Activated CD8-positive, alpha-beta memory T cell treated with anti-CD3 and anti-CD28 coated beads, Interleukin-2, amount 50 U/mL, for 48 hours (primary cell): ENCODE results near the gene MTMR3.

Source experiments
- DNase-seq: peaks from one replicate; pipeline ENCODE4 v3.0.0-alpha.2; 2020

Gene MTMR3

GRCh38 chr22:29871684-29872083 is 11.3 kb upstream of the MTMR3 start:
- no peak for DNase-seq

- no peak for DNase-seq
Measured at GRCh38 chr22:29872144-29872893, 10.7 kb upstream of the MTMR3 start.

DNA sequence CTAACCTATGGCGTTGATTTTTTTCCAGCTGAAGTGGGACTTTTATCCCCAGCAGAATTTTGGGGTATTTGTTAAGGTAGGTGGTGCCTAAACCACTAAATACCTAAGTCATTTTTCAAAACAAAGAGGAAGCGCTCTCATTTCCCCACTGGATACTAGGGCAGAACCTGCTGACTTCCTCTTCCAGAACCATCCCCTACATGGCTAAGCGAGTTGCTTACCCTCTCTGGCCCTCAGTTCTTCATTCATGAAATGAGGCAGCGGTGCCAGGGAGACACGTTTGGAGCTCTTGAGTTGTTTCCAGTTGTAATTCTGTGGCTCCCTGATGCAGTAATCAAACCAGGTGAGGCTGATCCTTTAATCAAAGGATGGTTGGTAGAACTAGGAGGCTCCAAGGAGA is 10.0 kb upstream of the MTMR3 start:
- DNase-seq, result no peak

GRCh38 chr22:29873943-29874342 is 9.0 kb upstream of the MTMR3 start:
- DNase-seq, result no peak

GRCh38 chr22:29877620-29878019 is 5.4 kb upstream of the MTMR3 start:
- DNase-seq, result no peak

GRCh38 chr22:29879753-29880152 is 3.2 kb upstream of the MTMR3 start:
- no peak for DNase-seq

DNA sequence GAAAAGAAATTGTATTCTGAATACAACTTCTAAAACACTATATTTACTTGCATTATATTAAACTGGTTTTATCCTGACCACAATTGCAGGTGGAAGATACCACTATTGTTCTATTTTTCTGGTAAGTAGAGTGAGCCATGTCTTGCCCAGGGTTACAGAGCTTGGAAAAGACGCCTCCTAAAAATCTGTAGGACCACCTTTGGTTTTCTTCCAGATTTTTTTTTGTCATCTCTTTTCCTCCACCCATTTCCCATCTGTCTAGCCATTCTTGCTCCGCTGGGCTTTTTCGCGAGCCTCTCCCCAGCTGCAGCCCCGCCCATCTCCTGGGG is 294 bp upstream of the MTMR3 start:
- DNase-seq, result no peak

DNA sequence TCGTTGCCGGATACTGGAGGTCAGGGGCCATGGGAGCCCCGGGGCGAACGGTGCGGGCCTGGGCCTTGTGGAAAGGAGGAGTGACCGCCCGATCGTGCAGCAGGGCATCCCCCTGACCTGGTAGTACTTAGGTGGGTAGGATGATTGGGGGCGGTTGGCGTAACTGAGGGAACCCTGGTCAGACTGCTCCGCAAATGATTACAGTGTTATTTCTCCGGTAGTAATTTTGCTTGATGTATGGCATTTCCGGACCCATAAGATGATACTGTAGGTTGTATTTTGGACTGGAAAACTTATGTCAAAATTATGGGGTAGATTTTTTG is 762 bp downstream of the MTMR3 start:
- peak; percentile 67 for DNase-seq

DNA sequence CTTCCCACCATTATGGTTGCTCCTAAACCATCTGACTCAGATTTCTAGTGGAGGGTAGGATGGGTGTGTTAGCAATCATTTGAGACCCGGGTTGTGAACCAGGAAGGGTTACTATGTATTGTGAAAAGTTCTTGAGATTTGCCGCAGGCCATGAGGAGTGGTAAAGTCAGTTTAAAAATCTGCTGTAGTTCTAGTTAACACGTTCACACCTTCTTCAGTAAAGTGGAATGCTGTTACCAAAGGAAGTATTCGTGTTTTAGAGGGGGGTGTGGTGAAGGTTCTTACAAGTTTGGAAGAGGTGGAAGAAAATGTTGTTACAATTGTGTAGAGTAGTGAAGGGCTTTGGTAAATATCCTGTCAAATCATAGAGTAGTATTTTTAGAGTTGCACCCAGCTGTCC is 2.6 kb downstream of the MTMR3 start:
- no peak for DNase-seq

DNA sequence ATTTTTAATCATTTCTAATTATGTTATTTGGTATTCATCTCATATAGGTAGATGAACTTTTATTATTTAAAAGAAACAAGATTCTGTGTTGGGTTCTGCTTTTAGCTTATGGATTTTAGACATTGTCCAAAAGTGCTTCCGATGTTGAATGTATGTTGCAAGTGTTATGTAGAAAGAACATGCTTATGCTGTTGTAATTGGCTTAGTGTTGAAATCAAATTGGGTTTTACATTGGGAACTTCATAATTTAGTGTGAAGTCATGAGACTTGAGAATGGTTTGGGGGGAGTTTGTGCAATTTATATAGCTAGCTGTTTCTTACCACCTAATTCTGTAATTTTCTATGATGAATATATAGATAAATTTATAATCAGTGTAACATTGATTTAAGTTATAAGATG is 3.6 kb downstream of the MTMR3 start:
- no peak for DNase-seq

- DNase-seq, result no peak
Measured at GRCh38 chr22:29887358-29887757, 4.4 kb downstream of the MTMR3 start.

- DNase-seq, result no peak
Measured at GRCh38 chr22:29890760-29891159, 7.8 kb downstream of the MTMR3 start.

DNA sequence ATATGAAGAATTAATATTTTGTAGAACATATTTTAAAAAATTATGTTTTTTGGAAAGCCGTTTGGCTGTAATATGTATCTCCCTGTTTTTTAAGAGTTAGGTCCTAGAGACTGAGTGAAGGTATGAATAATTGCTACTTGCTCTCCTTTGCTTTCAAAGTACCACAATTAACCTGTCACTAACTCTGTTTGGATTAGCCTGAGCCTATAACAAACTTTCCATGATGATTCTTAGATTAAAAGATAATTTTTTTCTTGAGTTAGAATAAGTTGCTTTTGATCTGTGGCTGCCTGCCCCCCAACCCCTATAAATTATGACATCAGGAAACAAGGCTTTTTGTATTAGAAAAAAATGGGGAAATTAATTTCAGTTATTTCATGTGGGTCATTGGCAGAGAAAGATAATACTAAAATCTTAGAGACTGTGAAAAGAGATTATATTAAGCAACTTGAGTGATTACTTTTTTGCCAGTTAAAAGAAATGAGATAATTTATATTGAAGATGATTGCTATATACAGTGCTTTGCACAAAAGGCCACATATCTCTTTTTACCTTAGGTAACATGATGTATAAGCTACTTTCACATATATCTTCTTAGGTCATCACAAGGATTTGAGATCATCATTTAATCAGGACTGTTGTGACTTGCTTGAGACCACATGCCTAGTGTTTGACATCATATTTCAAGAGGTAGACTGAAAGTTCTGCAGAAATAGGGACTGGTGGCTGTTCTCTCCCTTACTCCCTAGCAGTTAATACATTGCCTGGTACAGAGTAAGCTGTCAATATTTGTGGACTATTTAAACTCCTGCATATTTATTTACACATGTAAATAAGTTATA is 9.6 kb downstream of the MTMR3 start:
- DNase-seq, result no peak

- DNase-seq, result no peak
Measured at GRCh38 chr22:29901354-29901753, 18.4 kb downstream of the MTMR3 start.

- no peak for DNase-seq
Measured at GRCh38 chr22:29903371-29903770, 20.4 kb downstream of the MTMR3 start.

DNA sequence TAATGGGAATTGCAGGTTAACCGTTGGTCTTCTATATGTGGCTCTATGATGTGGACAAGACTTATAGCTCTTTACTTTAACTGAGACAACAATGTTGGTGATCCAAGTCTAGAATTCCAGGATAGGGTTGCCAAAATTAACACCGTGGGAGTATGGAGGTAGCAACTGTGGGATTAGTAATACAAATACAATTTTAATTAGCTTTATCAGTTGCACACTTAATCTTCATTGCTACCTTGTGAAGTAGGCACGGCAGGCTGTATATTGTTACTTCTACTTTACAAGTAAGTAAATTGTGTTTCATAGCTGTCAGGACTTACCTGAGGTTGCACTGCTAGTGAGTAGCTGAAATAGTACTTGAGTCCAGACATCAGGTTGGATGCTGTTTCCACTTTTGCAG is 21.0 kb downstream of the MTMR3 start:
- no peak for DNase-seq

DNA sequence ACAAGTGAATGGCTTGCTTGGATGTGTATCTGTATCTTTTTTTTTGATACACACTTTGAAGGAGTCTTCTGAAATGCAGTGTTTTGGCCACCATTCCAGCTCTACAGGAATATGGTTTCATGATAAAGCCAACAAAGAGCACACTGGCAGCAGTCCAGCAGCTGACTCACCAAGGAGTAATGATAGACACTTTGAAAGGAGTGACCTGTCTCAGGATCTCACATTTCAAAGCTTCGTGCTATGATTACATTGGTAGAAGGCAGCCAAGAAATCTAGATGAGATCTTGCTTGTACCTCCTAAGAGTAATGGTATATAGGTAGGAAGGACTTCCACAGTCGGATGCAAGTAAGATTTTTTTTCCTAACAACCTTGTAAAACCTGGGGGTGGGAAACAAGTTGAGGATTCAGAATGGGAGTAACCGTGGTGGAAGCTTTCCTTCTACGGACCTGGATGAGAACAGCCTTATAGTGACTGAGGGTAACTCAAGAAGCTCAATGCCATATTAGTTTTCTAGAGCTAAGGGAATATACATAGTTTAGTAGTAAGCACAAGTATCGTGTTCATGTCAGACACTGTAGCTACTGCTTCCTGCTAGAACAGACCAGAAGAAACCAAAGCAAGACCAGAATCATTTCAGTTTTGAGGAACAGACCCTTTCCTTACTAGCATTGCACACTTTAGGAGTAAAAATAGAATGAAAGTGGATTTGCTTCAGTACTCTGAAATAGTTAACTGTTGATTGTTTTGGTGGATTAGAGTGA is 25.0 kb downstream of the MTMR3 start:
- no peak for DNase-seq

GRCh38 chr22:29912141-29912540 is 29.2 kb downstream of the MTMR3 start:
- no peak for DNase-seq

DNA sequence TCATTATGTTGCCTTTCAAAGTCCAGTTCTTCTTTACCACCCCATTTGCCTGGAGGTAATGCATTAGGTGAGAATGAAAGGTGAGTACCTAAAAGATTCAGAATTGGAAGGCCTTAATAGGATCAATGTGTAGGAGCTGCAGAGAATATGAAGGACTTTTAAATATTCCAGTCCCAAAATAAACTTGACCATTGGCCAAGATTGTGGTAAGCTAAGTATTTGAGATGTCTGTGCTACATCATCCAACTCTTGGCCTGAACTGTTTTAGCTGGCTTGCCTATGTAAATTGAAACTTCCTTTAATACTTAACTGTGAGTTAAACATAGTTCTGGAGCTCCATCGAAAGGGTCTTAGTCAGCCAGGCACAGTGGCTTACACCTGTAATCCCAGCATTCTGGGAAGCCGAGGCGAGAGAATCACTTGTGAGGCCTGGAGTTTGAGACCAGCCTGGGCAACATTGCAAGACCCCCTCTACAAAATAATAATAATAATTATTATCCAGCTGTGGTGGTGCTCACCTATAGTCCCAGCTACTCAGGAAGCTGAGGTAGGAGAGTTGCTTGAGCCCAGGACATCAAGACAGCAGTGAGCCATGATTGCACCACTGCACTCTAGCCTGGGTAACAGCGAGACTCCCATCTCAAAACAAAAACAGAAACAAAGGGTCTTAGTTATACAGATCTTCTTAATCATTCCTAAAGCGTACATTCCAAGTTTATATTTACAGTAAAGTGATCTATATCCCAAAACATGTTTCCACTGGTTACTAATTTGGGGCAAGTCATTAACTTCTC is 29.8 kb downstream of the MTMR3 start:
- no peak for DNase-seq

DNA sequence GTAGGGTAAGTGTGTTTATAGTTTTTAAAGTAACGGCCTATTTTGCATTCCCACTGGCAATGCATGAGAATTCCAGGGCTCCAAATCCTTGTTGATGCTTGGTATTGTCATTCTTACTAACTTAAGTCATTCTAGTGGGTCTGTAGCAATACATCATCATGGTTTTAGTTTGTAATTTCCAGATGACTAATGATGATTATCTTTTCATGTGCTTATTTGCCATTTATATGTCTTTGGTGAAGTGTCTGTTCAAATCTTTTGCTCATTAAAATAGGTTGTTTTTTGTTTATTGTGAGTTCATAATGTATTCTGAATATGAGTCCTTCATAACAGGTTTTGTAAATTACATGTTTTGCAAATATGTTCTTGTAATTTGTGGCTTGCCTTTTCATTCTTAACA is 31.2 kb downstream of the MTMR3 start:
- DNase-seq, result no peak

- DNase-seq, result no peak
Measured at GRCh38 chr22:29914991-29915533, 32.1 kb downstream of the MTMR3 start.

- DNase-seq, result no peak
Measured at GRCh38 chr22:29916007-29916544, 33.1 kb downstream of the MTMR3 start.
